Aorta (tissue), 5 donors: Measurements from ENCODE around the gene SPSB3. TPM values are rescaled to one million over a fixed set of nuclear protein-coding genes. Genes with fewer than 3 reads are reported as not detected.

Experiments used
- ATAC-seq: fragments of 200-7000 bp; cut with Tn5 transposase; one replicate; pipeline ENCODE4 v1.9.1; 2022; ENCODE audit warnings: moderate library complexity; ENCODE audit not compliant: low FRiP score
- DNase-seq, 2 donors: peaks; one replicate each; pipeline ENCODE4 v3.0.0-alpha.2; 2020
- H3K27ac ChIP-seq, 2 donors: one replicate each; pipeline ENCODE4 v1.5.1; 2013; ENCODE audit warnings: low read length in 2 of 2, mild to moderate bottlenecking in 2 of 2, moderate library complexity in 2 of 2, control low read depth in 1 of 2, inconsistent platforms in 1 of 2, low read depth in 1 of 2
- H3K27me3 ChIP-seq, 2 donors: one replicate each; pipeline ENCODE4 v1.6.1; 2013; ENCODE audit warnings: control low read depth in 1 of 2, low read length in 1 of 2, mild to moderate bottlenecking in 1 of 2, moderate library complexity in 1 of 2; ENCODE audit not compliant: insufficient read depth in 2 of 2, control insufficient read depth in 1 of 2
- H3K36me3 ChIP-seq, 2 donors: one replicate each; pipeline ENCODE4 v1.6.1; 2013; ENCODE audit warnings: control low read depth in 1 of 2, low read length in 1 of 2, mild to moderate bottlenecking in 1 of 2; ENCODE audit not compliant: insufficient read depth in 2 of 2, control insufficient read depth in 1 of 2
- H3K4me1 ChIP-seq, 2 donors: one replicate each; pipeline ENCODE4 v1.6.1; 2013; ENCODE audit warnings: low read length in 2 of 2, control low read depth in 1 of 2, mild to moderate bottlenecking in 1 of 2, moderate library complexity in 1 of 2; ENCODE audit not compliant: insufficient read depth in 2 of 2, control insufficient read depth in 1 of 2
- H3K4me3 ChIP-seq, 2 donors: one replicate each; pipeline ENCODE4 v1.5.1; 2013; ENCODE audit warnings: low read length in 2 of 2, control low read depth in 1 of 2, mild to moderate bottlenecking in 1 of 2
- H3K9me3 ChIP-seq: one replicate; pipeline ENCODE4 v1.6.1; 2013; ENCODE audit warnings: mild to moderate bottlenecking, low read length; ENCODE audit not compliant: control insufficient read depth
- WGBS, 2 donors: extraction: QIAGEN DNeasy Blood & Tissue Kit; methylation state at CpG; one replicate each; pipeline ENCODE4 v1.1.7; 2013; 5-methylcytosine and 5-hydroxymethylcytosine counted together
- intact Hi-C, 2 donors: fragments of 100-400 bp; cut with DNase I; formaldehyde crosslinking; loops; one replicate each; pipeline versions ENCODE4 v1.14.2 to v1.15.0; 2022
- polyA plus RNA-seq, 2 donors: library from polyadenylated mRNA; stranded (reverse); fragments of 200-250 nt; gene quantifications; one replicate each; pipeline ENCODE4 v1.2.3, GENCODE V29; 2013
- total RNA-seq, 2 donors: library from RNA; stranded (reverse); fragmentation: NEBNext Ultra II Directional; extraction: Animal tissue kit (Norgen Biotek cat#: 25700); gene quantifications; one replicate each; pipeline ENCODE4 v1.2.1, GENCODE V29; 2021
- donor health status: healthy with polysubstance abuse.
- donor health status: Bipolar disorder and iron deficiency.
- donor health status: DM: no; HTN: no; CAD: no.
- donor health status: DM: no; HTN: no; CAD: no.
- donor health status: DM: yes; HTN: yes; CAD: no.

SPSB3 gene
- total and polyA plus RNA-seq, 4 donors, result 25.8 to 322 (median 33.7) TPM

- ATAC-seq (no peak), DNase-seq (no peak)
- no peak overlapping the region for H3K4me3 ChIP-seq
- no peaks in the 10 kb centered on the region for H3K36me3 ChIP-seq
- no peaks in the 10 kb centered on the region for H3K9me3 ChIP-seq
- H3K27me3 ChIP-seq, result no peaks in the 10 kb centered on the region
- no peaks in the 10 kb centered on the region for H3K4me1 ChIP-seq
- 89 to 91% methylated on average over 22 of the region's 22 CpGs for WGBS, 2 donors
- no peak overlapping the region for H3K27ac ChIP-seq
- intact Hi-C loops, result no loop called here
Measured at GRCh38 chr16:1765826-1766225, 16.5 kb downstream of the SPSB3 start.

- no peaks in the 10 kb centered on the region for H3K36me3 ChIP-seq
Measured at GRCh38 chr16:1764971-1765370, 17.4 kb downstream of the SPSB3 start.

GRCh38 chr16:1763521-1764511 is 18.6 kb downstream of the SPSB3 start:
- intact Hi-C loops, result no loop called here
- WGBS, 2 donors, result 72 to 73% methylated on average over 75 to 81 of the region's 81 CpGs
- H3K27me3 ChIP-seq, result no peaks in the 10 kb centered on the region
- no peak overlapping the region for H3K4me3 ChIP-seq
- ATAC-seq (no peak), DNase-seq (no peak)
- H3K27ac ChIP-seq, result no peak overlapping the region
- H3K4me1 ChIP-seq, result no peaks in the 10 kb centered on the region
- no peaks in the 10 kb centered on the region for H3K9me3 ChIP-seq
- H3K36me3 ChIP-seq, result no peaks in the 10 kb centered on the region

More at GRCh38 chr16:1764971-1765370, 17.4 kb downstream of the SPSB3 start:
- no peak overlapping the region for H3K27ac ChIP-seq
- H3K4me1 ChIP-seq, result no peaks in the 10 kb centered on the region
- ATAC-seq, result no peak
- no peaks in the 10 kb centered on the region for H3K9me3 ChIP-seq
- no peak overlapping the region for H3K4me3 ChIP-seq
- intact Hi-C loops, result no loop called here
- 90 to 94% methylated on average over 21 of the region's 21 CpGs for whole genome bisulfite sequencing, 2 donors
- DNase-seq, result no peak
- H3K27me3 ChIP-seq, result no peaks in the 10 kb centered on the region

DNA sequence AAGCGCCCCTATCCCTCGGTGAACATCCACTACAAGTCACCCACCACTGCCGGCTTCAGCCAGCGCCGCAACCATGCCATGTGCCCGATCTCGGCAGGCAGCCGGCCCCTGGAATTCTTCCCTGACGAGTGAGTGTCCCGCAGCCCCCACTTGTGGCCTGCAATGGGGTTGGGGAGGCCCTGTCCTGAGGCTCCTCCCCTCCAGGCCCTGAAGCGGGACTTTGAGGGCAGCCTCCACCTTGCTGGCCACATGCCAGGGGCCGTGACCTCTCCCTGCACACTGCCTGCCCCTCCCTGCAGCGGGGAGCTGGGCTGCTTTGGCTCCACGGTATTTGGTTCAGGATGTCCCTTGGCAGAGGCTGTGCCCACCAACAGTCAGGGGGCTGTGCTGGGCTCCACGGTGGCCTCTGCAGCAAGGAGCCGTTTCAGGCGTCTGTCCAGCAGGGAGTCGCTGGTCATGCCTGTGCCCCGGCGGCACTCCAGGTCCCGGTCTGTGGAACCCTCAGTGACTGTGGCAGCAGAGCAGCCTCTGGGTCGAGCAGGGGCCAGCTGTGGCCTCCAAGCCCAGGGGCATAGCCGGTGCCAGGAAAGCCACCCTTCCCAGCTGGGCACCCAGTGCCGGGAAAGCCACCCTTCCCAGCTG is 19.4 kb downstream of the SPSB3 start:
- WGBS, 2 donors, result 86% methylated on average over 24 of the region's 24 CpGs
- Histone ChIP-seq H3K27ac (no peak overlapping the region), H3K27me3 (no peaks in the 10 kb centered on the region), H3K36me3 (no peaks in the 10 kb centered on the region), H3K9me3 (no peaks in the 10 kb centered on the region), H3K4me1 (no peaks in the 10 kb centered on the region), H3K4me3 (no peak overlapping the region)
- ATAC-seq, result no peak
- intact Hi-C loops, result no loop called here
- DNase-seq, result peak in 1 of 2 donors; percentile 74

- H3K27me3 ChIP-seq, result no peaks in the 10 kb centered on the region
- H3K9me3 ChIP-seq, result no peaks in the 10 kb centered on the region
- no peak overlapping the region for H3K27ac ChIP-seq
- H3K4me3 ChIP-seq, result no peak overlapping the region
- no peaks in the 10 kb centered on the region for H3K4me1 ChIP-seq
- DNase-seq (peak in 1 of 2 donors; percentile 75), ATAC-seq (no peak)
- 92 to 94% methylated on average over 27 to 30 of the region's 30 CpGs for WGBS, 2 donors
- H3K36me3 ChIP-seq, result no peaks in the 10 kb centered on the region
- intact Hi-C loops, result no loop called here
Measured at GRCh38 chr16:1762196-1762878, 20.0 kb downstream of the SPSB3 start.

GRCh38 chr16:1761751-1762150 is 20.6 kb downstream of the SPSB3 start:
- DNase-seq (no peak), ATAC-seq (no peak)
- H3K36me3 ChIP-seq, result no peaks in the 10 kb centered on the region
- WGBS, 2 donors, result 91 to 92% methylated on average over 15 of the region's 15 CpGs
- H3K4me1 ChIP-seq, result no peaks in the 10 kb centered on the region
- intact Hi-C loops, result no loop called here
- H3K4me3 ChIP-seq, result no peak overlapping the region
- H3K9me3 ChIP-seq, result no peaks in the 10 kb centered on the region
- no peaks in the 10 kb centered on the region for H3K27me3 ChIP-seq
- H3K27ac ChIP-seq, result no peak overlapping the region

- H3K27me3 ChIP-seq, result no peaks in the 10 kb centered on the region
- H3K27ac ChIP-seq, result no peak overlapping the region
- H3K4me1 ChIP-seq, result no peaks in the 10 kb centered on the region
- 83 to 91% methylated on average over 15 of the region's 15 CpGs for WGBS, 2 donors
- H3K36me3 ChIP-seq, result no peaks in the 10 kb centered on the region
- H3K9me3 ChIP-seq, result no peaks in the 10 kb centered on the region
- DNase-seq (no peak), ATAC-seq (no peak)
- intact Hi-C loops, result no loop called here
- H3K4me3 ChIP-seq, result no peak overlapping the region
Measured at GRCh38 chr16:1760911-1761310, 21.5 kb downstream of the SPSB3 start.

DNA sequence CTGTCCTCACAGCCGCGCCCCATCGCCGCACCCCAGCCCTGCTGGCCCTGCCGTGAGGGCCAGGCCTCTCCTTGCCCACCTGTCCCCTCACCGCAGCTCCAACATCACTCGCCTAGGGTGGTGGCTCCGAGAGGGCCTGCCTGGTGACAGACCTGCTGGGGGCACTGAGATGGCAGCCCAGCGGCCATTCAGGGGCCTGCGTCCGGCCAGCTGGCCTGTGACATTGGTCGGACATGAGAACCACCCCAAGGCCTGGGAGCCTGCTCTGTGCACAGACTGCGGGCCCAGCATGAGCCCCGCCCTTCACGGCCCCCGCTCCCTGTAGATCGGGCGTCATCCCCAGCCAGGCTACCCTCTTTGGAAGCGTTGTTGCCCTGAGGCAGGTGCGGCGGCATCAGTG is 22.9 kb downstream of the SPSB3 start:
- Histone ChIP-seq H3K9me3 (no peaks in the 10 kb centered on the region), H3K27ac (no peak overlapping the region), H3K4me3 (no peak overlapping the region), H3K27me3 (no peaks in the 10 kb centered on the region), H3K36me3 (no peaks in the 10 kb centered on the region), H3K4me1 (no peaks in the 10 kb centered on the region)
- 94 to 97% methylated on average over 21 of the region's 21 CpGs for WGBS, 2 donors
- ATAC-seq (no peak), DNase-seq (no peak)
- intact Hi-C loops, result no loop called here
